Testis (tissue), 3 donors: ENCODE measurements around the gene GPR27. TPM values are rescaled to one million over a fixed set of nuclear protein-coding genes. Genes with fewer than 3 reads are reported as not detected.

Source experiments
- DNase-seq: peaks from one replicate; pipeline ENCODE4 v3.0.0-alpha.2; 2019
- H3K27ac ChIP-seq, 2 donors: fragments of 200-600 bp; sonication (generic); one replicate each; pipeline ENCODE4 v1.5.1; 2019
- H3K27me3 ChIP-seq: fragments of 200-600 bp; sonication (generic); one replicate; pipeline ENCODE4 v1.5.1; 2019
- H3K36me3 ChIP-seq: fragments of 200-600 bp; sonication (generic); one replicate; pipeline ENCODE4 v1.5.1; 2017; ENCODE audit warnings: low read depth; ENCODE audit errors: missing control alignments
- H3K4me1 ChIP-seq: fragments of 200-600 bp; sonication (generic); one replicate; pipeline ENCODE4 v1.5.1; 2019
- H3K4me3 ChIP-seq, 2 donors: fragments of 200-600 bp; sonication (generic); one replicate each; pipeline ENCODE4 v1.5.1; 2017 to 2019
- H3K9me3 ChIP-seq: fragments of 200-600 bp; sonication (generic); one replicate; pipeline ENCODE4 v1.5.1; 2017
- POLR2A ChIP-seq: fragments of 450-650 bp; IDR thresholded peaks from one replicate; pipeline ENCODE4 v1.6.1; 2017; ENCODE audit warnings: antibody characterized with exemption, mild to moderate bottlenecking, moderate library complexity
- WGBS, 2 donors: methylation state at CpG; one replicate each; pipeline ENCODE4 v1.1.5; 2018; 5-methylcytosine and 5-hydroxymethylcytosine counted together
- intact Hi-C: fragments of 100-400 bp; cut with DNase I; formaldehyde crosslinking; loops from one replicate; pipeline ENCODE4 v1.15.1; 2023; ENCODE audit warnings: low total_unique reads
- polyA plus RNA-seq: library from polyadenylated mRNA; stranded (reverse); fragments of 350-450 nt; fragmentation: Illumina TruSeq; extraction: RNeasy Lipid Tissue Mini Kit (QIAGEN cat#74804); gene quantifications from one replicate; pipeline ENCODE4 v1.2.3, GENCODE V29; 2014; ENCODE audit warnings: low read depth, low replicate concordance; ENCODE audit not compliant: insufficient read depth
- total RNA-seq, 2 donors: library from RNA; depleted of rRNA; stranded (reverse); fragments of >200 nt; gene quantifications; one replicate each; pipeline ENCODE4 v1.2.3, GENCODE V29; 2016
- TF ChIP-seq, protein P1 (sequence below), 3 experiments: fragments of 450-650 bp in 2 of 3; fragments of 200-600 bp in 1 of 3; sonication (generic) in 1 of 3; IDR thresholded peaks; one replicate each; pipeline ENCODE4 v1.5.1; 2016 to 2019; ENCODE audit warnings: antibody characterized with exemption in 3 of 3, mild to moderate bottlenecking in 2 of 3, moderate library complexity in 1 of 3

The GPR27 gene
- total and polyA plus RNA-seq, 3 donors from 2014 or later: 11.3 to 30.4 (median 28.1) TPM

GRCh38 chr3:71709908-71710511, 43.6 kb upstream of the GPR27 start:
- intact Hi-C loops: no loop called here
- H3K27ac ChIP-seq: no peak overlapping the region
- no peaks in the 10 kb centered on the region for H3K27me3 ChIP-seq
- H3K4me3 ChIP-seq: no peak overlapping the region
- DNase-seq: no peak
- TF ChIP-seq, protein P1, sequence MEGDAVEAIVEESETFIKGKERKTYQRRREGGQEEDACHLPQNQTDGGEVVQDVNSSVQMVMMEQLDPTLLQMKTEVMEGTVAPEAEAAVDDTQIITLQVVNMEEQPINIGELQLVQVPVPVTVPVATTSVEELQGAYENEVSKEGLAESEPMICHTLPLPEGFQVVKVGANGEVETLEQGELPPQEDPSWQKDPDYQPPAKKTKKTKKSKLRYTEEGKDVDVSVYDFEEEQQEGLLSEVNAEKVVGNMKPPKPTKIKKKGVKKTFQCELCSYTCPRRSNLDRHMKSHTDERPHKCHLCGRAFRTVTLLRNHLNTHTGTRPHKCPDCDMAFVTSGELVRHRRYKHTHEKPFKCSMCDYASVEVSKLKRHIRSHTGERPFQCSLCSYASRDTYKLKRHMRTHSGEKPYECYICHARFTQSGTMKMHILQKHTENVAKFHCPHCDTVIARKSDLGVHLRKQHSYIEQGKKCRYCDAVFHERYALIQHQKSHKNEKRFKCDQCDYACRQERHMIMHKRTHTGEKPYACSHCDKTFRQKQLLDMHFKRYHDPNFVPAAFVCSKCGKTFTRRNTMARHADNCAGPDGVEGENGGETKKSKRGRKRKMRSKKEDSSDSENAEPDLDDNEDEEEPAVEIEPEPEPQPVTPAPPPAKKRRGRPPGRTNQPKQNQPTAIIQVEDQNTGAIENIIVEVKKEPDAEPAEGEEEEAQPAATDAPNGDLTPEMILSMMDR (IDR thresholded peaks at IDR 0.05): no peak
- TF ChIP-seq POLR2A: no peak
- H3K9me3 ChIP-seq: no peaks in the 10 kb centered on the region
- no peaks in the 10 kb centered on the region for H3K4me1 ChIP-seq
- H3K36me3 ChIP-seq: no peaks in the 10 kb centered on the region
- WGBS, 2 donors: 86 to 89% methylated on average over 7 to 9 of the region's 9 CpGs

DNA sequence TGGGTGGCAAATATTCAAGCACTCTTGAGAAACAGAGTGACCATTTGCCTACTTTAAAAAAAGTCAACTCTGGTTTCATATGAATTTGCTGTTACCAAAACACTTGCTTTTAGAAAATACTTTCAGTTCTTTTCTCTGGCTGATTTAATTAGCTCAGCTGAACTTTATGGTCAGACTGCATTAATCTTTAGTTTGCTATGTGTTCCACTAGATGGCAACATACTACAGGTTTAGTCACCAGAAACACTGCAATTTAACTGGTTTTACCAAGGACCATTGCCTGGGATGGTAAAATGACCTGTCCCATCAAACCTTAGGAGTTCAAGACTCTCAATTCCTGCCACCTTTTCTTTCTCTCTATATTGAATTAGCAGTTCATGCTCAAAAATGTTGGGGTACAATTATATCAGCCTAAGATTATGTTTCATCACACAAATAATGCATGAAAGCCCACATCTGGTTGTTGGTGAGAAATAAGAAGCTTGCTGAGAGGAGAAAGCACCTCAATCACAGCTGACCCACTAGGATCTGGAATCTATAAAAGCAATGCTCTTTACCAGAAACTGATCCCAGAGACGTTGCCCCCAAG, 42.7 kb upstream of the GPR27 start:
- intact Hi-C loops: no loop called here
- WGBS, 2 donors: 37 to 42% methylated on average over 1 of the region's 1 CpG
- H3K27me3 ChIP-seq: no peaks in the 10 kb centered on the region
- no peaks in the 10 kb centered on the region for H3K4me1 ChIP-seq
- H3K36me3 ChIP-seq: no peaks in the 10 kb centered on the region
- no peaks in the 10 kb centered on the region for H3K9me3 ChIP-seq
- no peak for TF ChIP-seq POLR2A
- TF ChIP-seq, protein P1 (IDR thresholded peaks at IDR 0.05): peak; percentile 43 to 65 (median 56)
- DNase-seq: no peak
- no peak overlapping the region for H3K27ac ChIP-seq
- H3K4me3 ChIP-seq: no peak overlapping the region

DNA sequence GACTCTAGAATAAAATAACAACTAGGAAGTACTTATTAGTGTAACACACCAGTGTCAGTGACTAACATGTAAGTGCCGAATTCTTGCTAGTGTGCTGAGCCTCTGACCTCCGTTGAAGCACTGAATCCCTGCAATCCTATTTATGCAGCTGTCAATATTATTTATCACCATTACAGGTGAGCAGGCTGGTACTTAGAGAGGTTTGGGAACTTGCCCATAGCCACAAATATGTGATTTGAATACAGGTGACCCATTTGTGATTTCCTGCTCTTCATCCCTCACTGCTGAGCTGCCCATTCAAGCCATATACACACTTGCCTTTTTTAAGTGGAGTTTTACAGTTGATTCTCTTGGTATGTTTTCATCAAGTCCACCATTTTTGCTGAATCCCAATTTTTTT, 40.6 kb upstream of the GPR27 start:
- H3K4me3 ChIP-seq: no peak overlapping the region
- no peaks in the 10 kb centered on the region for H3K36me3 ChIP-seq
- TF ChIP-seq, protein P1 (IDR thresholded peaks at IDR 0.05): no peak
- TF ChIP-seq POLR2A: no peak
- H3K27me3 ChIP-seq: no peaks in the 10 kb centered on the region
- intact Hi-C loops: no loop called here
- no peak overlapping the region for H3K27ac ChIP-seq
- no peaks in the 10 kb centered on the region for H3K4me1 ChIP-seq
- DNase-seq: no peak
- no peaks in the 10 kb centered on the region for H3K9me3 ChIP-seq
- 91 to 93% methylated on average over 2 of the region's 2 CpGs for WGBS, 2 donors

DNA sequence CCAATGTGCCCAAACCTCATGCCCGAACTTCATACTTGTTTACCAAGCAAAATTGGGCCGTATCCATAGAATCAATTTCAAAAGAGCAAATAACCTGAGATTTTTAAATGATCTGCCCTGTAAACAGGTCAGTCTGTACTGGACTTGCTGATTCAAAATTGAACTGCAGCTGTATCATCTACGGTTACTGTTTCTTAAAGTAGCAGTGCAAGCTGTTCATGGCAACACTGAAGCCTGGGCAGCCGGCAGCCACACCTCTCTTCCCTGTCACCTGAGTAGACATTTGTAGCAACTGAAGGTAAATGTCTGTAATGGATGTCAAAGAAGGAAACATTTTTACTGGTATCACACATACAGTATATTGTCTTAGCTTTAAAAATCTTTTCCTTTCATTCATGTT, 39.1 kb upstream of the GPR27 start:
- no peak for DNase-seq
- H3K4me1 ChIP-seq: no peaks in the 10 kb centered on the region
- H3K27ac ChIP-seq: no peak overlapping the region
- no peak overlapping the region for H3K4me3 ChIP-seq
- intact Hi-C loops: no loop called here
- 58 to 73% methylated on average over 4 of the region's 4 CpGs for WGBS, 2 donors
- no peaks in the 10 kb centered on the region for H3K27me3 ChIP-seq
- H3K9me3 ChIP-seq: no peaks in the 10 kb centered on the region
- TF ChIP-seq, protein P1 (IDR thresholded peaks at IDR 0.05): no peak
- TF ChIP-seq POLR2A: no peak
- no peaks in the 10 kb centered on the region for H3K36me3 ChIP-seq

DNA sequence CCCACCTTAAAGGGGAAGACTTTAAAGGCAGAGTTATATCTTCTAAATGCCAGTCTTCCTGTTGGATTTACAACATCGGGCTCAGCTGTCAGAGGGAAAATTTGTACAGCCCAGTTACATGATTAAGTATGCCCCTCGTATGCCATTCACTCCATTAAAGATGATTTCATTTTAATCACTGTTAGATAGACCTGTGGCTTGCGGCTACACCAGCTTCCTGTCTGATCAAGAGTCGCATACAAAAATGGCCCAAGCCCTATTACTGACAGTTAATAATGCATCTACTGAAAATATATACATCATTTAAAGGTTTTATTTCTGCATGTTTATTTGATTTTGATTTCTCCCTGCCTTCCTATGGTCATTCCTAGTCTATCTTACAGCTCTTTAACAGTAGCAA, 35.6 kb upstream of the GPR27 start:
- no peak for TF ChIP-seq POLR2A
- TF ChIP-seq, protein P1 (IDR thresholded peaks at IDR 0.05): no peak
- H3K4me1 ChIP-seq: no peaks in the 10 kb centered on the region
- DNase-seq: no peak
- H3K27me3 ChIP-seq: no peaks in the 10 kb centered on the region
- no peak overlapping the region for H3K27ac ChIP-seq
- intact Hi-C loops: no loop called here
- no peak overlapping the region for H3K4me3 ChIP-seq
- 84 to 89% methylated on average over 4 of the region's 4 CpGs for WGBS, 2 donors
- H3K9me3 ChIP-seq: no peaks in the 10 kb centered on the region
- H3K36me3 ChIP-seq: no peaks in the 10 kb centered on the region
